OCI-LY3 (cell line): ENCODE results near the gene HDAC4.

Source experiments
- H2AFZ ChIP-seq: fragments of 200-600, 300-600 bp; shearing (Covaris generic); 2 replicates; pipeline ENCODE4 v1.6.0; 2014; ENCODE audit warnings: antibody characterized with exemption, low read depth, low read length
- H3K27ac ChIP-seq: fragments of 200-600, 300-600 bp; sonication (generic); 2 replicates; pipeline ENCODE4 v1.5.1; 2014; ENCODE audit warnings: mild to moderate bottlenecking, low read length, moderate library complexity, mixed read lengths
- H3K27me3 ChIP-seq: fragments of 200-600, 300-600 bp; sonication (generic); 2 replicates; pipeline ENCODE4 v1.6.1; 2014; ENCODE audit warnings: low read depth, low read length, mixed read lengths
- H3K36me3 ChIP-seq: fragments of 200-600, 300-600 bp; sonication (generic); replicated peaks from 2 replicates; pipeline ENCODE3; 2014; ENCODE audit warnings: low read depth, low read length, mixed read lengths
- H3K4me1 ChIP-seq: fragments of 300-600, 200-600 bp; sonication (generic); 2 replicates; pipeline ENCODE4 v1.6.1; 2014; ENCODE audit warnings: low read length, mixed read lengths
- H3K4me2 ChIP-seq: fragments of 200-600, 300-600 bp; sonication (generic); 2 replicates; pipeline ENCODE4 v1.6.1; 2014; ENCODE audit warnings: low read length, mixed read lengths
- H3K4me3 ChIP-seq: fragments of 300-600, 200-600 bp; sonication (generic); 2 replicates; pipeline ENCODE4 v1.5.1; 2014; ENCODE audit warnings: antibody characterized with exemption, mild to moderate bottlenecking, low read length, moderate library complexity
- H3K79me2 ChIP-seq: fragments of 300-600, 200-600 bp; shearing (Covaris generic); 2 replicates; pipeline ENCODE4 v1.6.1; 2014; ENCODE audit warnings: mild to moderate bottlenecking, low read length, mixed read lengths
- H3K9ac ChIP-seq: fragments of 300-600, 200-600 bp; shearing (Covaris generic); 2 replicates; pipeline ENCODE4 v1.6.0; 2014; ENCODE audit warnings: mild to moderate bottlenecking, low read length, moderate library complexity
- H3K9me3 ChIP-seq: fragments of 200-600, 300-600 bp; shearing (Covaris generic); 2 replicates; pipeline ENCODE4 v1.6.1; 2014; ENCODE audit warnings: low read length, mixed read lengths; ENCODE audit not compliant: insufficient read depth
- H4K20me1 ChIP-seq: fragments of 200-600, 300-600 bp; sonication (generic); 2 replicates; pipeline ENCODE4 v1.6.1; 2016; ENCODE audit warnings: low read length, mixed read lengths; ENCODE audit not compliant: insufficient read depth
- EZH2phosphoT487 ChIP-seq: fragments of 200-600 bp; shearing (Covaris generic); IDR thresholded peaks from 2 replicates; pipeline ENCODE4 v1.6.1; 2018; ENCODE audit warnings: antibody characterized with exemption, mixed run types, low read depth
- TF ChIP-seq, protein P1 (sequence below): fragments of 200-600, 300-600 bp; sonication (generic); IDR thresholded peaks from 2 replicates; pipeline ENCODE4 v1.5.1; 2014; ENCODE audit warnings: antibody characterized with exemption, low read length, low read depth

HDAC4 gene

DNA sequence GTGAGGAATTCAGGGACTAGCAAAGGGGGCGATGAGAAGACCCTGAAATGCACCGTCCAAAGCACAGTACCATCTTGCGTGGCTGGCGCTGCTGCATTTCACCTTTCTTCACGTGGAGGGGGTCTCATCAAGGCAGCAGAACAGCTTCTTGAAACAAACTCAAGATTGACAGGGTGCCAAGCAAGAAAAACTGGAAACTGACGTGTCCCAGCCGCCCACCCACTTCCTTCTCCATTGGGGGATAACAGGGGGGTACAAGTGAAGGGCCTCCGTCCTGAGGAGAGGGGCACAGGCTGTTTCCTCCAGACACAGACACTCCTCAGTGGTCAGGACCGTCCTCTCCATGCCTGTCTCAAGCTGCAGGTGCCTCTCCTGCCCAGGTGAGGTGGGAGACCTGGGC lies 32.5 kb downstream of the HDAC4 start:
- Histone ChIP-seq H3K4me1 (peaks cover 17% of the 10 kb centered on the region), H3K4me3 (no peak overlapping the region), H3K79me2 (no peaks in the 10 kb centered on the region), H3K36me3 (no peaks in the 10 kb centered on the region), H3K27me3 (no peaks in the 10 kb centered on the region), H3K27ac (no peak overlapping the region), H3K9ac (no peak overlapping the region), H2AFZ (no peak overlapping the region), H4K20me1 (peaks cover 6% of the 10 kb centered on the region), H3K4me2 (no peak overlapping the region), H3K9me3 (no peaks in the 10 kb centered on the region)
- TF ChIP-seq, protein P1, sequence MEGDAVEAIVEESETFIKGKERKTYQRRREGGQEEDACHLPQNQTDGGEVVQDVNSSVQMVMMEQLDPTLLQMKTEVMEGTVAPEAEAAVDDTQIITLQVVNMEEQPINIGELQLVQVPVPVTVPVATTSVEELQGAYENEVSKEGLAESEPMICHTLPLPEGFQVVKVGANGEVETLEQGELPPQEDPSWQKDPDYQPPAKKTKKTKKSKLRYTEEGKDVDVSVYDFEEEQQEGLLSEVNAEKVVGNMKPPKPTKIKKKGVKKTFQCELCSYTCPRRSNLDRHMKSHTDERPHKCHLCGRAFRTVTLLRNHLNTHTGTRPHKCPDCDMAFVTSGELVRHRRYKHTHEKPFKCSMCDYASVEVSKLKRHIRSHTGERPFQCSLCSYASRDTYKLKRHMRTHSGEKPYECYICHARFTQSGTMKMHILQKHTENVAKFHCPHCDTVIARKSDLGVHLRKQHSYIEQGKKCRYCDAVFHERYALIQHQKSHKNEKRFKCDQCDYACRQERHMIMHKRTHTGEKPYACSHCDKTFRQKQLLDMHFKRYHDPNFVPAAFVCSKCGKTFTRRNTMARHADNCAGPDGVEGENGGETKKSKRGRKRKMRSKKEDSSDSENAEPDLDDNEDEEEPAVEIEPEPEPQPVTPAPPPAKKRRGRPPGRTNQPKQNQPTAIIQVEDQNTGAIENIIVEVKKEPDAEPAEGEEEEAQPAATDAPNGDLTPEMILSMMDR: no peak
- no peak for TF ChIP-seq EZH2phosphoT487

DNA sequence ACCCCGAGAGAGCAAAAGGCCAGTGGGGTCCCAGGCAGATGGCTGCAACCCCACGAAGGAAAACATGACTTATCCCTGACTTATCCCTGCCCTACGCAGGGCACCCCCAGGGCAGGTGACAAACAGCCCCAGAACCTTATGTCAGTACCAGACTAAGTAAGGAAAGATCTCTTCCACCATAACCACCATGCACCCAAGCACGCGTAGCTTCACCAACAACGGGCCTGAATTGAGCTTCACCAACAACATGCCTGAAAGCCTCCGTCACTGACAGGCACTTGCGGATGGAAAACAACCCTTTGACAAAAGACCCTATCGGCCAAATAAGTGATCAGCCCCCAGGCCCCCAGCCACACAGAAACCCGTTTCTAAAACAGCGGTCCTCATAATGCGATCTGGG lies 34.1 kb downstream of the HDAC4 start:
- Histone ChIP-seq H3K9ac (no peak overlapping the region), H3K4me2 (no peak overlapping the region), H3K27ac (no peak overlapping the region), H3K27me3 (no peaks in the 10 kb centered on the region), H3K79me2 (no peaks in the 10 kb centered on the region), H3K9me3 (no peaks in the 10 kb centered on the region), H3K4me1 (peaks cover 17% of the 10 kb centered on the region), H4K20me1 (peaks cover 6% of the 10 kb centered on the region), H3K36me3 (no peaks in the 10 kb centered on the region), H3K4me3 (no peak overlapping the region), H2AFZ (no peak overlapping the region)
- TF ChIP-seq EZH2phosphoT487: no peak
- TF ChIP-seq, protein P1: no peak

DNA sequence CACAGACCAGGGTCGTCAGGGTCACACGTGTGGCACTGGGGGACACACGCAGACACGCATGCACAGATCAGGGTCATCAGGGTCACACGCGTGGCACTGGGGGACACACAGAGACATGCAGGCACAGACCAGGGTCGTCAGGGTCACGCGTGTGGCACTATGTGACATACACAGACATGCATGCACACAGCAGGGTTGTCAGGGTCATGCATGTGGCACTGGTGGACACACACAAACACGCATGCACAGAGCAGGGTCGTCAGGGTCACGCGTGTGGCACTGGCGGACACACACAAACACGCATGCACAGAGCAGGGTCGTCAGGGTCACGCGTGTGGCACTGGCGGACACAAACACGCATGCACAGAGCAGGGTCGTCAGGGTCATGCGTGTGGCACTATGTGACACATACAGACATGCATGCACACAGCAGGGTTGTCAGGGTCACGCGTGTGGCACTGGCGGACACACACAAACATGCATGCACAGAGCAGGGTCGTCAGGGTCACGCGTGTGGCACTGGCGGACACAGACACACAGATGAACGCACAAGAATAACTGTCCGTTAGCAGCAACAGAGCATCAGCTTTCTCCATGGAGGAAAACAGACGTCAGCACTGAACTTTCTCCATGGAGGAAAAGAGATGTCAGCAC lies 34.9 kb downstream of the HDAC4 start:
- no peaks in the 10 kb centered on the region for H3K79me2 ChIP-seq
- no peaks in the 10 kb centered on the region for H3K27me3 ChIP-seq
- H4K20me1 ChIP-seq: peaks cover 6% of the 10 kb centered on the region
- peaks cover 17% of the 10 kb centered on the region for H3K4me1 ChIP-seq
- H3K4me2 ChIP-seq: no peak overlapping the region
- no peak overlapping the region for H3K27ac ChIP-seq
- H3K9ac ChIP-seq: no peak overlapping the region
- no peak overlapping the region for H3K4me3 ChIP-seq
- TF ChIP-seq EZH2phosphoT487: no peak
- TF ChIP-seq, protein P1: no peak
- H3K9me3 ChIP-seq: no peaks in the 10 kb centered on the region
- no peak overlapping the region for H2AFZ ChIP-seq
- no peaks in the 10 kb centered on the region for H3K36me3 ChIP-seq

DNA sequence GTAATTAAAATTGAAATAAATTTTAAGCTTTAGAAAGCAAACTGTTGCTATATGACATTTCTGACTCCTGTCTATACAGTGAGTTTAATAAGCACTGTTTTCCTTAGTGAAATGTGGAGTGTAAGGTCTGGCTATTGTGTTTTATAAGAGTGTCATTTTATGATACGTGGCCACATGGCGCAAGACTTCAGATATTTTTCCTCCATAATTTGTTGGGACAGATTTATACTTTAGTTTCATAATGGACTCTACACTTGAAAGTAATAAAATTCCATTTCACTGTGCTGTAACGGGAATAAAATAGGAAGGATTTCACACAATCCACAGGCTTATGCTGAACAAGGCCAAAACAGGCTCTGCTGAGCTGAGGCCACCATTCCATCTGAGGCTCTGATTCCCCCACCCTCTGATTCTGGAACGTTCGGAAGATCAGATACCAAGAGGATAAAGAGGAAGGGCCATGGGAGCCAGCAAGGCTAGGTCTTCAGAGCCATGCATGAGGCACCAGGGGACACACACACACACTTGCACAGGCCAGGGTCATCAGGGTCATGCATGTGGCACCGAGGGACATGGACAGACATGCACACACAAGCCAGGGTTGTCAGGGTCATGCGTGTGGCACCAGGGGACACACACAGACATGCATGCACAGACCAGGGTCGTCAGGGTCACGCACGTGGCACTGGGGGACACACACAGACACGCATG lies 35.6 kb downstream of the HDAC4 start:
- no peak overlapping the region for H3K4me3 ChIP-seq
- no peaks in the 10 kb centered on the region for H3K79me2 ChIP-seq
- no peak overlapping the region for H3K27ac ChIP-seq
- no peak for TF ChIP-seq EZH2phosphoT487
- TF ChIP-seq, protein P1: no peak
- H3K9ac ChIP-seq: no peak overlapping the region
- no peak overlapping the region for H2AFZ ChIP-seq
- H3K36me3 ChIP-seq: no peaks in the 10 kb centered on the region
- peaks cover 5% of the 10 kb centered on the region for H4K20me1 ChIP-seq
- H3K27me3 ChIP-seq: no peaks in the 10 kb centered on the region
- H3K9me3 ChIP-seq: no peaks in the 10 kb centered on the region
- no peak overlapping the region for H3K4me2 ChIP-seq
- peaks cover 14% of the 10 kb centered on the region for H3K4me1 ChIP-seq
